ENCODE results near the gene PRSS21.

PRSS21 gene, protein sequence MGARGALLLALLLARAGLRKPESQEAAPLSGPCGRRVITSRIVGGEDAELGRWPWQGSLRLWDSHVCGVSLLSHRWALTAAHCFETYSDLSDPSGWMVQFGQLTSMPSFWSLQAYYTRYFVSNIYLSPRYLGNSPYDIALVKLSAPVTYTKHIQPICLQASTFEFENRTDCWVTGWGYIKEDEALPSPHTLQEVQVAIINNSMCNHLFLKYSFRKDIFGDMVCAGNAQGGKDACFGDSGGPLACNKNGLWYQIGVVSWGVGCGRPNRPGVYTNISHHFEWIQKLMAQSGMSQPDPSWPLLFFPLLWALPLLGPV

GRCh38 chr16:2816751-2817339 lies at the start of gene PRSS21:
Gene PRSS21, plus strand, starts transcription at chr16:2817237. Its CDS starts 32 bp downstream, at chr16:2817269.
- no peak for DNase-seq

DNA sequence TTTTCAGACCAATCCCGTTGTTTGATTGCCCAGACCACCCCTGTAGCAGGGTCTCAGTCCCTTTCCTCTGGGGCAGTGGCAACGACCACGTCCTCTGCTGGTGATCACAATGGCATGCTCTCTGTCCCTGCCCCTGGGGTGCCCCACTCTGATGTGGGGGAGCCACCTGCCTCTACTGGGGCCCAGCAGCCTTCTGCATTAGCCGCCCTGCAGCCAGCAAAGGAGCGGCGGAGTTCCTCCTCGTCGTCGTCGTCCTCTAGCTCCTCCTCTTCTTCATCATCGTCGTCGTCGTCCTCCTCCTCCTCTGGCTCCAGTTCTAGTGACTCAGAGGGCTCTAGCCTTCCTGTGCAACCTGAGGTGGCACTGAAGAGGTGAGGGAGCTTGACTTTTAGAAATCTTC lies 49.1 kb upstream of the PRSS21 start:
- DNase-seq, result no peak

- DNase-seq, result no peak
Measured at GRCh38 chr16:2768403-2769089, 48.5 kb upstream of the PRSS21 start.

GRCh38 chr16:2769100-2769529 lies 47.9 kb upstream of the PRSS21 start:
- DNase-seq, result no peak

DNA sequence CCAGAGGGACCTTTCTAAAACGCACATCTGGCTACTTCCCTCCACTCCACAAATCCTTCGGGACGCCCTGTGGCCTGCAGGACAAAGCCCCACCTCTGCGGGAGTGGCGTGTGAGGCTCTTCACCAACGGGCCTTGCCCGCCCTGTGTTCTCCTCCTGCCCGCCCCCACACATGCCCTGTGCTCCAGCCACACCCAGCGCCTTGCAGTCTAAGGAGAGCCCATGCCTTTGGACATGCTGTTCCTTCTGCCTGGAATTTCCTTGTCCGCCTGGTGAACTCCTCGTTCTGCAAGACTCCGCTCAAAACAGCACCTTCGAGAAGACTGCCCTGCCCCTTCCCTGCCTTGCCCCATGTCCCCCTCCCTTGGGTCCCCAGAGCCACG lies 47.4 kb upstream of the PRSS21 start:
- no peak for DNase-seq

DNA sequence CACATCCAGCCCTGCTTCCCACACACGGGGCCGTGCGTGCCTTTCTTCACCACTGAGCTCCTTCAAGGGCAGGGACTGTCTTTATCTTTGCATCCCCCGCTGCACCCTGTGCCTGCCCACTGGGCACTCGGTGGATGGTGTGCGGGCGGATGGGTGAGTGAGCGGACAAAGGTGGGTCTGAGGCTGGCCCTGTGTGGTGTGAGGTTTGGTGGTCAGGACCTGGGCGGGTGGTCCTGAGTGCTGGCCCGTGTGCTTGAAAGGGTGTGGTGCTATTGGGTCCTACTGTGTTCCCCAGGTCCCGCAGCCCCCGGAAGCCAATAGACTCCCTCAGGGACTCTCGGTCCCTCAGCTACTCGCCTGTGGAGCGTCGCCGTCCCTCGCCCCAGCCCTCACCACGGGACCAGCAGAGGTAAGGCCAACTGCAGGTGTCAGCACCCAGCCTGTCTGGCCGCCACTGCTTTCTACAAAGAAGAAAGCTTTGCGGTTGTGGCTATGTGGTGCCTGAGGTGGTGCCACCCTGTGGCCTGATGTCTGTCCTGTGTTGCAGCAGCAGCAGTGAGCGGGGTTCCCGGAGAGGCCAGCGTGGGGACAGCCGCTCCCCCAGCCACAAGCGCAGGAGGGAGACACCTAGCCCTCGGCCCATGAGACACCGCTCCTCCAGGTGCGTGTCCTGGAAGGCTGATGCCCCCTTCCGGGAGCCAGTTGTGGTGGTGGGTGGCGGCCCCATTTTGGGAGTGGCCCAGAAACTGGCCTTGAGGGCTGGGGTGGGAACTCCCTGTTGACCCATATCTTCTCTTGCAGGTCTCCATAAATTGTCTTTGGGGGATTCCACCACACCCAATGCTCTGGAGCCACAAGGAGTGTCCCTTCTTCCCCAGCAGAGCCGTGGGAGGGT lies 46.7 kb upstream of the PRSS21 start:
- DNase-seq, result no peak

GRCh38 chr16:2771496-2772402 lies 45.3 kb upstream of the PRSS21 start:
- DNase-seq, result no peak

- no peak for DNase-seq
Measured at GRCh38 chr16:2773188-2773968, 43.7 kb upstream of the PRSS21 start.

- DNase-seq, result no peak
Measured at GRCh38 chr16:2774161-2774891, 42.7 kb upstream of the PRSS21 start.

- DNase-seq, result no peak
Measured at GRCh38 chr16:2775131-2775716, 41.8 kb upstream of the PRSS21 start.

- DNase-seq, result no peak
Measured at GRCh38 chr16:2775765-2776499, 41.1 kb upstream of the PRSS21 start.

DNA sequence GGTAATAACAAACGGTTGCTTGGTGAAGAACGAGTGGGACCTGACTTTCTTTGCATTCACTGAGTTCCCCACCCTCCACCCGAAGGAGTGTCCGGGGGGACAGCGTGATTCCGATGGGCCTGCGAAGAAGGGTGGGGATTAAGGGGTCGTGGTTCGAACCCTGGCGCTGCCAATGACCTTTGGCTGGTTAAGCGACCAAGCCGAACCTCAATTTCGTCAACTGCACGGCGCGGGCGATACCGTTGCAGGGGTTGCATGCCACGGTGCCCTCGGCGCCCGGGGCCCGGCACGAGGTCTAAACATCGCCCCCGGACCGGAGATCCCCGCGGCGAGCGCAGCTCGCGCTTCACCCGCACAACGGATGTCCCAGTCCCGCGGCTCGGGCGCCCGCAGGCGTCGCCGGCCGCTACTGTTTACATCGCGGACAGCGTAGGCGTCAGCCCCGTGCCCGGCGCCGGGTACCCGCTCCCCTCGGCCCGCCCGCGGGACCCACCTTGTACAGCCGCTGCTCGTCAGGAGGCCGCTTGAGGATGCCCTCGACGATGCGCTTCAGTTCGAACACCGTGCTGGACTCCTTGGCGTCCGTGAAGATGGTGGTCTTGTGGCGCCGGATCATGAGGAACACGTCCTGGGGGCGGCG lies 40.4 kb upstream of the PRSS21 start:
- DNase-seq, result no peak

- DNase-seq, result peak; percentile 46
Measured at GRCh38 chr16:2777231-2777902, 39.7 kb upstream of the PRSS21 start, which contains the start of gene ELOB. Gene ELOB, minus strand, starts transcription at chr16:2777280. Its CDS starts 41 bp downstream, at chr16:2777239.

- DNase-seq, result no peak
Measured at GRCh38 chr16:2777903-2778629, 39.0 kb upstream of the PRSS21 start.

DNA sequence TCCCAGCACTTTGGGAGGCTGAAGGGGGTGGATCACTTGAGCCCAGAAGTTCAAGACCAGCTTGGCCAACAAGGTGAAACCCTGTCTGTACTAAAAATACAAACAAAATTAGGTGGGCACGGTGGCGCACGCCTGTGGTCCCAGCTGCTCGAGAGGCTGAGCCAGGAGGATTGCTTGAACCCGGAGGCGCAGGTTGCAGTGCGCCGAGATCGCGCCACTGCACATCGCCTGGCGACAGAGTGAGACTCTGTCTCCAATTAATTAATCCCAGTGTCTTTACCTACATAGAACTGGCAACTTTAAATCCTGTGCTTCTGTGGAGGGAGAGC lies 38.4 kb upstream of the PRSS21 start:
- no peak for DNase-seq

DNA sequence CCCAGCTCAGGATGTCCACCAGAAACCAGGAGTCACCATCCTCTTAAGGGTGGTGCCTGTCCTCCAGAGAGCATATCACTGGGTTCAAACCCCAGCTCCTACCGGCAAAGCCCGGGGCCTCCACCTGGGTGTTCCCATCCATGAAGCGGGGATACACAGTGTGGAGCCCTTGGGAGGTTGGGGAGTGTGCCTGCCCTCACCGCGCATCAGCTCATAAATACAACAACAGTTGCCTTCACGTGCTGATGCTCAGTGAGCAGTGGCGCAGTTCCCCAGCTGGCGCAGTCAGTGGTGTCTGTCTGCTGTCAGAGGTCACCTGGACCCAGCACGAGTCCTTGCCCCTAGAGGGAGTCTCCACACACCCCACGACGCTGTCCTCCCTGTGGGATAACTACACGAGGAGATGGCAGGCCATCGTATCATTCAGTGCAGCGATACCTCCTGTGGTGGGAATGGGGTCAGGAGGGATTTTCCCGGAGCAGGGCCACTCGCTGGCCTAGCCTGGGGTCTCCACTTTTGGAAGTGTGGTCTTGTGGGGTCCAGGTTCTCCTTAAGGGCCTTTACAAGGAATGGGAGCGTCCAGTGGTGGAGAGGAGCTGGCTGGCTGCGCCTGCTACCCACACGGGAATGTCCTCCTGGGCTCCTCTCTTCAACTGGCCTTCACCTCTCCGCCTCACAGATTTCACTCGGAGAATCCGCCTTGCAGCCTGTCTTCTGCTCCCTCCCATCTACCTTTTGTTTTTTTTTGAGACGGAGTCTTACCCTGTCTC lies 37.7 kb upstream of the PRSS21 start:
- DNase-seq, result no peak
